ENCODE data around the gene IWS1.

IWS1 gene

GRCh38 chr2:127451981-127452380 lies 74.3 kb downstream of the IWS1 start:
- no peak for DNase-seq (ENCODE audit: low read depth)
- H3K4me3 ChIP-seq (ENCODE audit: low read depth, low read length) = no peak overlapping the region
- no peak for TF ChIP-seq CTCF (IDR thresholded peaks at IDR 0.05; ENCODE audit: low read depth, low read length, missing control alignments)

GRCh38 chr2:127449898-127450297 lies 76.4 kb downstream of the IWS1 start:
- no peak for DNase-seq (ENCODE audit: low read depth)
- no peak for TF ChIP-seq CTCF (IDR thresholded peaks at IDR 0.05; ENCODE audit: low read depth, low read length, missing control alignments)
- no peak overlapping the region for H3K4me3 ChIP-seq (ENCODE audit: low read depth, low read length)

GRCh38 chr2:127449414-127449813 lies 76.9 kb downstream of the IWS1 start:
- no peak for TF ChIP-seq CTCF (IDR thresholded peaks at IDR 0.05; ENCODE audit: low read depth, low read length, missing control alignments)
- no peak for DNase-seq (ENCODE audit: low read depth)

GRCh38 chr2:127448526-127448925 lies 77.8 kb downstream of the IWS1 start:
- DNase-seq (ENCODE audit: low read depth) = no peak
- no peak for TF ChIP-seq CTCF (IDR thresholded peaks at IDR 0.05; ENCODE audit: low read depth, low read length, missing control alignments)
- H3K4me3 ChIP-seq (ENCODE audit: low read depth, low read length) = no peak overlapping the region

More at GRCh38 chr2:127449414-127449813, 76.9 kb downstream of the IWS1 start:
- H3K4me3 ChIP-seq (ENCODE audit: low read depth, low read length) = no peak overlapping the region

- no peak for TF ChIP-seq CTCF (IDR thresholded peaks at IDR 0.05; ENCODE audit: low read depth, low read length, missing control alignments)
- no peak overlapping the region for H3K4me3 ChIP-seq (ENCODE audit: low read depth, low read length)
- no peak for DNase-seq (ENCODE audit: low read depth)
Measured at GRCh38 chr2:127439343-127439742, 86.9 kb downstream of the IWS1 start.

GRCh38 chr2:127437781-127438726 lies 88.2 kb downstream of the IWS1 start:
- no peak overlapping the region for H3K4me3 ChIP-seq (ENCODE audit: low read depth, low read length)
- DNase-seq (ENCODE audit: low read depth) = no peak
- no peak for TF ChIP-seq CTCF (IDR thresholded peaks at IDR 0.05; ENCODE audit: low read depth, low read length, missing control alignments)

GRCh38 chr2:127437056-127437455 lies 89.2 kb downstream of the IWS1 start:
- no peak overlapping the region for H3K4me3 ChIP-seq (ENCODE audit: low read depth, low read length)
- no peak for DNase-seq (ENCODE audit: low read depth)
- no peak for TF ChIP-seq CTCF (IDR thresholded peaks at IDR 0.05; ENCODE audit: low read depth, low read length, missing control alignments)

All from GM12864 (cell line).